Stimulated activated CD8-positive, alpha-beta memory T cell treated with anti-CD3 and anti-CD28 coated beads, Interleukin-4, amount 100 ng/mL, for 1 hour (primary cell): ENCODE measurements around the gene KRT34.

Experiments
- DNase-seq, 2 donors: peaks; one replicate each; pipeline ENCODE4 v3.0.0-alpha.2; 2020; ENCODE audit warnings: low read depth in 2 of 2, low spot score in 1 of 2

The KRT34 gene

DNA sequence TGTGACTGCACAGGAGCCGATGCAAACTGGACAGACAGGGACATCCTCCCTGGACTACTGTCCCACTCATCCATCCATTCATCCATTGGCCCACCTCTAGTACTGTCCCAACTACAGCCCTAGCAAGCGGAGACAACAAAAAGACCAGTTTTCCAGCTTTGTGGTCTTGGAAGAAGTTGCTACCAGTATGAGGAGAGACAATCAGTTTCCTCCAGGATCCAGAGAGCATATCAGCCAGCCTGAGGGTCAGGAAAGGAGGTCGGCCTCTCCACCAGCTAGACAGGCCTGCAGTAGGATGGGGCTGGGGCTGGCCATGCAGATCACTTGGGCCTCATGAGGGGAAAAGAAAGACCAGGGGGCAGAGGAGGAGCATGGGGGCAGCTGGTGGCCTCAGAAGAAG lies 48.3 kb downstream of the KRT34 start:
- DNase-seq = no peak

DNA sequence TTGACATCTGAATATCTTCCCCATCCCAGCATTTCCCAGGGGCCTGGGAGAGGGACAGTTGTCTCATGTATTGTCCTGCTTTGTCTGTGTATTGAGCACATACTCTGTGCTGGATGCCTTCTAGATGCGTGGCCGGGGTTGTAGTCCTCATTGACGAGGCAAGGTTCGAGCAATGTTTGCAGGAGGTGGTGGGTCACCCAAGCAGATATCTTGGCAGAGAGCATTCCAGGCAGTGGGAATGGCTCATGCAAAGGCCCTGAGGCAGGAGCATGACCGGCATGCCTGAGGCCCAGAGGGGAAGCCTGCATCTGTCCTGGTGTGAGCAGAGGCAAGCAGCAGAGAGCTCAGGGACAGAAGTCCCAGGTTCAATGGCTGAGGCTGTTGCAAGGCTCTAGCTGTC lies 49.0 kb downstream of the KRT34 start:
- no peak for DNase-seq

DNA sequence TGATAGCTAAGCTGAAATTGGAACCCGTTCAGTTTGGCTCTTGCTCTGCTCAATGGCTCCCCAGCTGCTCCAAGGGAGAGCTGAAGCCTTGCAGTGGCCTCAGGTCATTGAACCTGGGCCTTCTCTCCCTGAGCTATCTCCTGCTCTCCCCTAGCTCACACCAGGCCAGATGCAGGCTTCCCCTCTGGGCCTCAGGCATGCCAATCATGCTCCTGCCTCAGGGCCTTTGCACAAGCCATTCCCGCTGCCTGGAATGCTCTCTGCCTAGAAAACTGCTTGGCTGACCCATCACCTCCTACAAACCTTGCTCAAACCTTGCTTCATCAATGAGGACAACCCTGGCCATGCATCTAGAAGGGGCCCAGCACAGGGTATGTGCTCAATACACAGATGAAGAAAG lies 49.9 kb downstream of the KRT34 start:
- no peak for DNase-seq

DNA sequence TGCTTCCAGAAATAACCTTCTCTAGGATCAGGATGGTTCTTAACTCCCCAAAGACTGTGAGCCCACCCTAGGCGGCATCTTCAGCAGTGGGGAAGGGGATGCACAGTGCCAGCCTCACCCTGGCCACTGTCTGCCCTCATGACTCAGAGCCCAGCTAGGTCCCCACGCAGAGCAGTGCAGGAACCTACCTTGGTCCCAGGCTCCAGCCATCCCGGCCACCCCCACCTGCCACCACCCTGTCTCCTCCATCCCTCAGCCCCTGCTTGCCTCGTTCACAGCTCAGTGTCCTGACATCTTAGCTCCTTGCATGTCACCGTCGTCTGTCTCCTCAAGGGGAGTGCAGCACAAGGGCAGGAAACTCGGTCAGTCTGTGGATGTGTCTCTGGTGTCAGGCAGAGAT lies 50.5 kb downstream of the KRT34 start:
- DNase-seq = no peak

DNA sequence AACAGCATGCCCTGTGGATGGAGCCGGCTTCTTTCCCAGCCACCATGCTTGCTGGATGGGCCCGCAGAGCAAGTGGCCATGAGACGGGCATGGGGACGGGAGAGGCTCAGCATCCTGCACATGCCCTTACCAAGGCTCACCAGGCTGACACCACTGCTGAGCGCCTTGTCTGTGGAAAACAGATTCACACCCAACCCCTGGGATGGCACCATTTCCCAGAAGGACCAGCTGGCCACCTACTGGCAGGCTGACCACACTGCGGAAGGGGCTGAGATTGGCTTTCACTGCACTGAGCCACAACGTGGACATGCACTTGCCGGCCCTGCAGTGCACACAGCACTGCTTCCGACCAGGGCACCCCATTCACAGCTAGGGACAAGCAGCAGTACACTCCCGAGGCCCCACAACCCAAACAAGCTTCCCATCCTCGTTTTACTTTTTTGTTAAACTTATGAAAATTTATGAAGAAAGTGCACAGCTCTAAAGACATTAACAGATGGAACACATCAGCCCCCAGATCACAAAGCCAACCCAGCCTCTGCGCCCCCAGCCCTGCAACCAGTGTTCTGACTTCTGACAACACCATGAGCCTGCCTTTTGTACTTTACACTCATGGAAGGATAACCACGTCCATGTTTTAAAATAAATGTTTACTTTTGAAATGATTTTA lies 52.7 kb downstream of the KRT34 start:
- DNase-seq = no peak

DNA sequence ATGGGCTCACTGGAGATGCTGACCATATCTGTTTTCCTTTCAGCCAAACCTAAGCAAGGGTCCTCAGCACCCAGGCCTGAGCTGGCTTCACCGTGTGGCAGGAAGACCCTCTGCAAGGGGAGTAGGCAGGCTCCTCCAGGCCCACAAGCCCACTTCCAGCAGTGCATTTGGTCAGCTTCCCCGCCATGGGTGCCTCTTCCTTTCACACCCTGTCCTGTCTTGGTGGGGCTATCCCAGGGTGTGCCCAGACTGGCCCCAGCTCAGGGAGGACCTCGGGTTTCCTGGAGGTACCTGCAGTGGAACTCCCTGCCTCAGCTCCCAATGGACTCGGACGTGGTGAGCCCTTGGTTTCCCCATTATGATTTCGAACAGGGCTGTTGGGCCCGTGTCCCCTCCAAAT lies 53.9 kb downstream of the KRT34 start:
- no peak for DNase-seq
